ENCODE results near the gene FLYWCH1.
"Not testable (repeated sequence)": the region's sequence is repeated elsewhere in the genome, so short reads cannot be mapped to it uniquely, and the experiment has no call there.

FLYWCH1 gene

GRCh38 chr16:2925951-2926649, 14.4 kb downstream of the FLYWCH1 start:
- no peak overlapping the region for H3K27ac ChIP-seq

GRCh38 chr16:2926650-2926999, 14.9 kb downstream of the FLYWCH1 start:
- H3K4me1 ChIP-seq, result peaks cover 26% of the 10 kb centered on the region
- no peak for TF ChIP-seq Cebpa-rat (IDR thresholded peaks at IDR 0.05)
- no peak overlapping the region for H3K27ac ChIP-seq
- H3K9ac ChIP-seq, result no peak overlapping the region
- H4K20me1 ChIP-seq, result no peaks in the 10 kb centered on the region; the same call in 1 of the 2 replicates
- no peaks in the 10 kb centered on the region for H3K9me3 ChIP-seq
- H3K36me3 ChIP-seq, result peaks cover 60% of the 10 kb centered on the region
- H3K4me3 ChIP-seq, result no peak overlapping the region
- H3K4me2 ChIP-seq, result peak overlapping the region; percentile 60
- H3K27me3 ChIP-seq, result no peaks in the 10 kb centered on the region

More at GRCh38 chr16:2925951-2926649, 14.4 kb downstream of the FLYWCH1 start:
- peak overlapping the region; percentile 60; the same call in 1 of the 2 replicates for H3K4me2 ChIP-seq
- no peaks in the 10 kb centered on the region for H3K27me3 ChIP-seq
- H4K20me1 ChIP-seq, result no peaks in the 10 kb centered on the region; the same call in 1 of the 2 replicates
- H3K36me3 ChIP-seq, result peaks cover 60% of the 10 kb centered on the region
- TF ChIP-seq Cebpa-rat (IDR thresholded peaks at IDR 0.05), result no peak
- peaks cover 26% of the 10 kb centered on the region for H3K4me1 ChIP-seq
- H3K4me3 ChIP-seq, result no peak overlapping the region
- H3K9me3 ChIP-seq, result no peaks in the 10 kb centered on the region
- no peak overlapping the region for H3K9ac ChIP-seq

- peaks cover 58% of the 10 kb centered on the region for H3K36me3 ChIP-seq
- no peak overlapping the region for H3K27ac ChIP-seq
- no peaks in the 10 kb centered on the region for H3K27me3 ChIP-seq
- H4K20me1 ChIP-seq, result no peaks in the 10 kb centered on the region; the same call in 1 of the 2 replicates
- peaks cover 26% of the 10 kb centered on the region for H3K4me1 ChIP-seq
- H3K9me3 ChIP-seq, result no peaks in the 10 kb centered on the region
- no peak overlapping the region for H3K4me3 ChIP-seq
- TF ChIP-seq Cebpa-rat (IDR thresholded peaks at IDR 0.05), result no peak
- H3K4me2 ChIP-seq, result peak overlapping the region; percentile 60
- no peak overlapping the region for H3K9ac ChIP-seq
These were observed 15.4 kb downstream of the FLYWCH1 start for GRCh38 chr16:2927010-2927646.

GRCh38 chr16:2928151-2928550, 16.4 kb downstream of the FLYWCH1 start:
- H3K9ac ChIP-seq, H3K27ac ChIP-seq, H3K27me3 ChIP-seq, H3K9me3 ChIP-seq, H3K4me2 ChIP-seq, H3K4me3 ChIP-seq, H4K20me1 ChIP-seq: not testable (repeated sequence)
- H3K4me1 ChIP-seq, result peaks cover 24% of the 10 kb centered on the region
- peaks cover 61% of the 10 kb centered on the region for H3K36me3 ChIP-seq

GRCh38 chr16:2928796-2929195, 17.1 kb downstream of the FLYWCH1 start:
- Histone ChIP-seq H4K20me1 (no peaks in the 10 kb centered on the region; the same call in 1 of the 2 replicates), H3K9ac (no peak overlapping the region), H3K4me3 (no peak overlapping the region), H3K27ac (no peak overlapping the region), H3K4me2 (no peak overlapping the region), H3K27me3 (no peaks in the 10 kb centered on the region), H3K9me3 (no peaks in the 10 kb centered on the region), H3K4me1 (peaks cover 29% of the 10 kb centered on the region), H3K36me3 (peaks cover 64% of the 10 kb centered on the region)
- TF ChIP-seq Cebpa-rat (IDR thresholded peaks at IDR 0.05), result no peak

GRCh38 chr16:2929693-2930092, 18.0 kb downstream of the FLYWCH1 start:
- no peaks in the 10 kb centered on the region for H3K9me3 ChIP-seq
- H3K4me3 ChIP-seq, result no peak overlapping the region
- no peak overlapping the region for H3K9ac ChIP-seq
- H3K4me2 ChIP-seq, result no peak overlapping the region
- no peaks in the 10 kb centered on the region for H3K27me3 ChIP-seq
- H3K4me1 ChIP-seq, result peaks cover 38% of the 10 kb centered on the region
- TF ChIP-seq Cebpa-rat (IDR thresholded peaks at IDR 0.05), result no peak
- H4K20me1 ChIP-seq, result no peaks in the 10 kb centered on the region; the same call in 1 of the 2 replicates
- no peak overlapping the region for H3K27ac ChIP-seq
- H3K36me3 ChIP-seq, result peaks cover 65% of the 10 kb centered on the region

- H4K20me1 ChIP-seq, result no peaks in the 10 kb centered on the region
- 0 out of 2 replicates have a peak overlapping the region, but pooled peaks have one; percentile 18 for H3K27ac ChIP-seq
- 0 out of 2 replicates have a peak overlapping the region, but pooled peaks have one; percentile 24 for H3K9ac ChIP-seq
- peaks cover 43% of the 10 kb centered on the region for H3K4me1 ChIP-seq
- no peaks in the 10 kb centered on the region for H3K27me3 ChIP-seq
- H3K4me3 ChIP-seq, result no peak overlapping the region
- H3K4me2 ChIP-seq, result no peak overlapping the region
- peaks cover 61% of the 10 kb centered on the region for H3K36me3 ChIP-seq
- no peak for TF ChIP-seq Cebpa-rat (IDR thresholded peaks at IDR 0.05)
- H3K9me3 ChIP-seq, result no peaks in the 10 kb centered on the region
These were observed 18.5 kb downstream of the FLYWCH1 start for GRCh38 chr16:2930236-2930635.

- H3K9me3 ChIP-seq, H3K9ac ChIP-seq, H3K4me3 ChIP-seq, H4K20me1 ChIP-seq, H3K27me3 ChIP-seq, H3K4me2 ChIP-seq, H3K27ac ChIP-seq: not testable (repeated sequence)
- Histone ChIP-seq H3K4me1 (peaks cover 54% of the 10 kb centered on the region), H3K36me3 (peaks cover 61% of the 10 kb centered on the region)
These were observed 19.6 kb downstream of the FLYWCH1 start for GRCh38 chr16:2931231-2931914.

GRCh38 chr16:2933136-2933535, 21.4 kb downstream of the FLYWCH1 start:
- peak overlapping the region; percentile 94 for H3K4me2 ChIP-seq
- peak overlapping the region; percentile 60 for H3K27ac ChIP-seq
- H4K20me1 ChIP-seq, result peaks cover 17% of the 10 kb centered on the region
- peaks cover 66% of the 10 kb centered on the region for H3K36me3 ChIP-seq
- no peaks in the 10 kb centered on the region for H3K9me3 ChIP-seq
- TF ChIP-seq Cebpa-rat (IDR thresholded peaks at IDR 0.05), result no peak
- peaks cover 55% of the 10 kb centered on the region for H3K4me1 ChIP-seq
- H3K27me3 ChIP-seq, result no peaks in the 10 kb centered on the region
- H3K4me3 ChIP-seq, result no peak overlapping the region
- H3K9ac ChIP-seq, result peak overlapping the region; percentile 29

- Histone ChIP-seq H3K4me2 (peak overlapping the region; percentile 94), H3K9ac (peak overlapping the region; percentile 29), H3K9me3 (no peaks in the 10 kb centered on the region), H3K27ac (peak overlapping the region; percentile 60), H3K27me3 (no peaks in the 10 kb centered on the region), H4K20me1 (peaks cover 18% of the 10 kb centered on the region), H3K4me3 (no peak overlapping the region), H3K4me1 (peaks cover 60% of the 10 kb centered on the region), H3K36me3 (peaks cover 69% of the 10 kb centered on the region)
- TF ChIP-seq Cebpa-rat (IDR thresholded peaks at IDR 0.05), result no peak
These were observed 22.0 kb downstream of the FLYWCH1 start for GRCh38 chr16:2933701-2934100.

Data from BLaER1 (cell line).